Measurements from ENCODE around the gene MET. TPM values are rescaled to one million over a fixed set of nuclear protein-coding genes. Genes with fewer than 3 reads are reported as not detected.

The MET gene
- total RNA-seq, 1 donor from 2014 or later, result 0.56 TPM

GRCh38 chr7:116699722-116700120 is 27.7 kb downstream of the MET start:
- TF ChIP-seq CTCF (IDR thresholded peaks at IDR 0.05; ENCODE audit: partially characterized antibody, unreplicated experiment), result no peak
- no peaks in the 10 kb centered on the region for H3K4me1 Mint-ChIP-seq (ENCODE audit: low read depth, unreplicated experiment)
- no peaks in the 10 kb centered on the region for H3K27me3 Mint-ChIP-seq (ENCODE audit: unreplicated experiment)
- no peak overlapping the region for H3K27ac Mint-ChIP-seq (ENCODE audit: unreplicated experiment)
- H3K9me3 Mint-ChIP-seq (ENCODE audit: unreplicated experiment), result no peaks in the 10 kb centered on the region
- H3K4me3 Mint-ChIP-seq (ENCODE audit: unreplicated experiment), result no peak overlapping the region
- DNase-seq, result no peak
- H3K36me3 Mint-ChIP-seq (ENCODE audit: unreplicated experiment), result no peaks in the 10 kb centered on the region

GRCh38 chr7:116702046-116702785 is 30.2 kb downstream of the MET start:
- H3K27me3 Mint-ChIP-seq (ENCODE audit: unreplicated experiment), result no peaks in the 10 kb centered on the region
- no peak for DNase-seq
- peaks cover 8% of the 10 kb centered on the region for H3K4me1 Mint-ChIP-seq (ENCODE audit: low read depth, unreplicated experiment)
- TF ChIP-seq CTCF (IDR thresholded peaks at IDR 0.05; ENCODE audit: partially characterized antibody, unreplicated experiment), result no peak
- no peaks in the 10 kb centered on the region for H3K36me3 Mint-ChIP-seq (ENCODE audit: unreplicated experiment)
- no peak overlapping the region for H3K27ac Mint-ChIP-seq (ENCODE audit: unreplicated experiment)
- no peaks in the 10 kb centered on the region for H3K9me3 Mint-ChIP-seq (ENCODE audit: unreplicated experiment)
- no peak overlapping the region for H3K4me3 Mint-ChIP-seq (ENCODE audit: unreplicated experiment)

GRCh38 chr7:116704650-116705228 is 32.7 kb downstream of the MET start:
- Mint-ChIP-seq H3K9me3 (ENCODE audit: unreplicated experiment) (no peaks in the 10 kb centered on the region), H3K27me3 (ENCODE audit: unreplicated experiment) (no peaks in the 10 kb centered on the region), H3K4me1 (ENCODE audit: low read depth, unreplicated experiment) (peaks cover 18% of the 10 kb centered on the region), H3K27ac (ENCODE audit: unreplicated experiment) (no peak overlapping the region), H3K4me3 (ENCODE audit: unreplicated experiment) (no peak overlapping the region), H3K36me3 (ENCODE audit: unreplicated experiment) (no peaks in the 10 kb centered on the region)
- no peak for TF ChIP-seq CTCF (IDR thresholded peaks at IDR 0.05; ENCODE audit: partially characterized antibody, unreplicated experiment)
- DNase-seq, result no peak

GRCh38 chr7:116705419-116705818 is 33.4 kb downstream of the MET start:
- DNase-seq, result no peak
- Mint-ChIP-seq H3K9me3 (ENCODE audit: unreplicated experiment) (no peaks in the 10 kb centered on the region), H3K4me3 (ENCODE audit: unreplicated experiment) (no peak overlapping the region), H3K27ac (ENCODE audit: unreplicated experiment) (no peak overlapping the region), H3K4me1 (ENCODE audit: low read depth, unreplicated experiment) (peaks cover 18% of the 10 kb centered on the region), H3K36me3 (ENCODE audit: unreplicated experiment) (no peaks in the 10 kb centered on the region), H3K27me3 (ENCODE audit: unreplicated experiment) (no peaks in the 10 kb centered on the region)
- no peak for TF ChIP-seq CTCF (IDR thresholded peaks at IDR 0.05; ENCODE audit: partially characterized antibody, unreplicated experiment)

- Mint-ChIP-seq H3K36me3 (ENCODE audit: unreplicated experiment) (no peaks in the 10 kb centered on the region), H3K4me3 (ENCODE audit: unreplicated experiment) (no peak overlapping the region), H3K4me1 (ENCODE audit: low read depth, unreplicated experiment) (peaks cover 18% of the 10 kb centered on the region), H3K9me3 (ENCODE audit: unreplicated experiment) (no peaks in the 10 kb centered on the region), H3K27me3 (ENCODE audit: unreplicated experiment) (no peaks in the 10 kb centered on the region), H3K27ac (ENCODE audit: unreplicated experiment) (peak overlapping the region; percentile 30)
- no peak for DNase-seq
- no peak for TF ChIP-seq CTCF (IDR thresholded peaks at IDR 0.05; ENCODE audit: partially characterized antibody, unreplicated experiment)
Observed at GRCh38 chr7:116706668-116707126, 34.7 kb downstream of the MET start.

Data from glutamatergic neuron (in vitro differentiated cells).